HEK293 (cell line): ENCODE measurements around the gene COQ7.

Experiments
- CTCF ChIA-PET: fragments of 350-600 bp; formaldehyde crosslinking; extraction: SDS; loops from one replicate; lab custom pipeline; 2021; ENCODE audit warnings: antibody characterized with exemption; lab: Yijun Ruan, JAX
- POLR2A ChIA-PET: fragments of 300-600 bp; formaldehyde crosslinking; extraction: SDS; loops from one replicate; lab custom pipeline; 2020; ENCODE audit warnings: antibody characterized with exemption, inconsistent platforms; lab: Yijun Ruan, JAX
- H3K27ac ChIP-seq: fragments of 200-500 bp; sonication (Bioruptor generic); 2 replicates; pipeline ENCODE4 v1.5.1; 2014; ENCODE audit warnings: low read depth, low read length, control low read depth, inconsistent platforms; ENCODE audit errors: extremely low read depth
- H3K36me3 ChIP-seq, 2 experiments: fragments of 200-500 bp in 1 of 2; sonication (Bioruptor generic) in 1 of 2; 1 replicate in 1 of 2; 2 replicates in 1 of 2; pipeline ENCODE4 v1.5.1; 2014 to 2017; ENCODE audit warnings: inconsistent platforms in 2 of 2, low read length in 2 of 2; ENCODE audit not compliant: control insufficient read depth in 2 of 2, insufficient read depth in 1 of 2
- H3K4me1 ChIP-seq: fragments of 200-500 bp; sonication (Bioruptor generic); 2 replicates; pipeline ENCODE4 v1.5.1; 2014; ENCODE audit warnings: mild to moderate bottlenecking, low read length, inconsistent platforms; ENCODE audit not compliant: control insufficient read depth, insufficient read depth
- H3K4me3 ChIP-seq: 2 replicates; pipeline ENCODE4 v1.5.1; 2011; ENCODE audit warnings: low read depth, mild to moderate bottlenecking, control low read depth, low read length, moderate library complexity
- H3K9me3 ChIP-seq: fragments of 200-500 bp; sonication (Bioruptor generic); 2 replicates; pipeline ENCODE4 v1.5.1; 2014; ENCODE audit warnings: low read depth, low read length, inconsistent platforms; ENCODE audit not compliant: control insufficient read depth, insufficient read depth
- FEZF1 ChIP-seq: fragments of 450-650 bp; formaldehyde crosslinking; IDR thresholded peaks from 2 replicates; pipeline ENCODE4 v1.5.1; 2016; ENCODE audit warnings: missing biosample characterization, missing genetic modification characterization
- GLIS2 ChIP-seq: fragments of 450-650 bp; formaldehyde crosslinking; IDR thresholded peaks from 2 replicates; pipeline ENCODE4 v1.5.1; 2016; ENCODE audit warnings: missing biosample characterization, missing genetic modification characterization
- KLF8 ChIP-seq: fragments of 450-650 bp; formaldehyde crosslinking; IDR thresholded peaks from 2 replicates; pipeline ENCODE4 v1.5.1; 2016; ENCODE audit warnings: missing biosample characterization, missing genetic modification characterization
- MYNN ChIP-seq: fragments of 450-650 bp; formaldehyde crosslinking; IDR thresholded peaks from 2 replicates; pipeline ENCODE4 v1.5.1; 2016; ENCODE audit warnings: missing biosample characterization, missing genetic modification characterization, borderline replicate concordance
- OSR2 ChIP-seq: fragments of 450-650 bp; formaldehyde crosslinking; IDR thresholded peaks from 2 replicates; pipeline ENCODE4 v1.5.1; 2016; ENCODE audit warnings: missing biosample characterization, missing genetic modification characterization
- SCRT2 ChIP-seq: fragments of 450-650 bp; formaldehyde crosslinking; IDR thresholded peaks from 2 replicates; pipeline ENCODE4 v1.5.1; 2016; ENCODE audit warnings: missing biosample characterization, missing genetic modification characterization
- WT1 ChIP-seq: fragments of 450-650 bp; formaldehyde crosslinking; IDR thresholded peaks from 2 replicates; pipeline ENCODE4 v1.5.1; 2016; ENCODE audit warnings: missing biosample characterization, missing genetic modification characterization
- ZBTB7A ChIP-seq: fragments of 450-650 bp; formaldehyde crosslinking; IDR thresholded peaks from 2 replicates; pipeline ENCODE4 v1.5.1; 2016; ENCODE audit warnings: low read depth, missing biosample characterization, missing genetic modification characterization
- ZEB2 ChIP-seq: fragments of 450-650 bp; formaldehyde crosslinking; IDR thresholded peaks from 2 replicates; pipeline ENCODE4 v1.5.1; 2016; ENCODE audit warnings: missing biosample characterization, missing genetic modification characterization
- ZNF157 ChIP-seq: fragments of 450-650 bp; formaldehyde crosslinking; IDR thresholded peaks from 2 replicates; pipeline ENCODE4 v1.5.1; 2016; ENCODE audit warnings: missing biosample characterization, missing genetic modification characterization
- ZNF24 ChIP-seq: fragments of 450-650 bp; formaldehyde crosslinking; IDR thresholded peaks from 2 replicates; pipeline ENCODE4 v1.5.1; 2016; ENCODE audit warnings: missing biosample characterization, missing genetic modification characterization
- ZNF248 ChIP-seq: fragments of 450-650 bp; formaldehyde crosslinking; IDR thresholded peaks from 2 replicates; pipeline ENCODE4 v1.5.1; 2017; ENCODE audit warnings: missing biosample characterization, missing genetic modification characterization
- ZNF302 ChIP-seq: fragments of 450-650 bp; formaldehyde crosslinking; IDR thresholded peaks from 2 replicates; pipeline ENCODE4 v1.5.1; 2016; ENCODE audit warnings: missing biosample characterization, missing genetic modification characterization, low read depth
- ZNF354C ChIP-seq: fragments of 450-650 bp; formaldehyde crosslinking; IDR thresholded peaks from 2 replicates; pipeline ENCODE4 v1.5.1; 2016; ENCODE audit warnings: missing biosample characterization, missing genetic modification characterization, low read depth, borderline replicate concordance
- ZNF423 ChIP-seq: fragments of 450-650 bp; formaldehyde crosslinking; IDR thresholded peaks from 2 replicates; pipeline ENCODE4 v1.5.1; 2016; ENCODE audit warnings: missing biosample characterization, missing genetic modification characterization
- ZNF501 ChIP-seq: fragments of 450-650 bp; formaldehyde crosslinking; IDR thresholded peaks from 2 replicates; pipeline ENCODE4 v1.5.1; 2016; ENCODE audit warnings: missing biosample characterization, missing genetic modification characterization
- ZNF544 ChIP-seq: fragments of 450-650 bp; formaldehyde crosslinking; IDR thresholded peaks from 2 replicates; pipeline ENCODE4 v1.5.0; 2017; ENCODE audit warnings: missing biosample characterization, missing genetic modification characterization
- ZNF621 ChIP-seq: fragments of 450-650 bp; formaldehyde crosslinking; IDR thresholded peaks from 2 replicates; pipeline ENCODE4 v1.5.1; 2017; ENCODE audit warnings: missing biosample characterization, missing genetic modification characterization
- ZNF664 ChIP-seq: fragments of 450-650 bp; formaldehyde crosslinking; IDR thresholded peaks from 2 replicates; pipeline ENCODE4 v1.5.1; 2016; ENCODE audit warnings: missing biosample characterization, missing genetic modification characterization
- ZNF707 ChIP-seq: fragments of 450-650 bp; formaldehyde crosslinking; IDR thresholded peaks from 2 replicates; pipeline ENCODE4 v1.5.1; 2016; ENCODE audit warnings: missing biosample characterization, missing genetic modification characterization
- ZNF747 ChIP-seq: fragments of 450-650 bp; formaldehyde crosslinking; IDR thresholded peaks from 2 replicates; pipeline ENCODE4 v1.5.1; 2016; ENCODE audit warnings: missing biosample characterization, missing genetic modification characterization
- ZSCAN16 ChIP-seq: fragments of 450-650 bp; formaldehyde crosslinking; IDR thresholded peaks from 2 replicates; pipeline ENCODE4 v1.5.1; 2016; ENCODE audit warnings: missing biosample characterization, missing genetic modification characterization
- TF ChIP-seq, protein P1 (sequence below): fragments of 450-650 bp; formaldehyde crosslinking; IDR thresholded peaks from 2 replicates; pipeline ENCODE4 v1.5.1; 2017; ENCODE audit warnings: missing biosample characterization, missing genetic modification characterization
- TF ChIP-seq, protein P2 (sequence below): fragments of 450-650 bp; IDR thresholded peaks from 2 replicates; pipeline ENCODE4 v1.5.1; 2018; ENCODE audit warnings: missing biosample characterization, mild to moderate bottlenecking, missing genetic modification characterization

Gene COQ7

DNA sequence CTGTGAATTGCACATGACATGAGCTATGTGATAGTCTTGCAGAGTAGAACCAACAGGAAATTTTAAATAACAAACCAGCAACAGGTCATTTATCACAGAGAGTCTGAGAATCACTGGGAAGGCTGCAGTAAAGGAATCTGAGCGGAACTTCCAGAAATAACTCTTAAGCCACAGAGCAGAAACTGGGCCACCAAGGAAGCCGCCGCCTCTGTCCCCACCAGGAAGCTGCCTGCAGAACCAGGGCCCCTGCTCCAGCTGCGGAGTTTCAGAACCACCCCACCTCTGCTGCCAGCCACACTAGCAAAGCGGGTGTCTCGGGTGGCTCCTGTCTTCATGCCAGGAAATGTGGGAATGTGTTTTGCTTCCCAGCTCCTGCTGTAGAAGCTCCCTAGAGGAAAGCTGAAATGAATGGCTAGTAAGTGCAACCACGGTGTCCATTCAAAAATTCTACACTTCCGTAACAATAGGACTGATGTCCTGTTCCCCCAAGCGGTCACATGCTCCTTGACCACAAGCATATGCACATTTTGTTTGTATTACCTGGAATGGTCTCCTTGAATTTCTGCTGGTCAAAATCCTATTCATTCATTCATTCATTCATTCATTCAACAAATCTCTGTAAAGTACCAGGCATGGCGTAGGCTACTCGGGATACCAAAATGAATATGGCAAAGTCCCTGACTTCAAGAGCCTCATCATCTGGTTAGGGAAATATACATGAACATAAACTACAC is 38.6 kb downstream of the COQ7 start:
- TF ChIP-seq ZNF423 (tag by site-specific recombination), result no peak
- peak; percentile 64 for TF ChIP-seq SCRT2 (tag by site-specific recombination)
- peak; percentile 84 for TF ChIP-seq ZNF24 (tag by site-specific recombination)
- TF ChIP-seq, all 188 proteins: peak for 2
- no peak overlapping the region for H3K27ac ChIP-seq
- no peak overlapping the region for H3K4me3 ChIP-seq
- POLR2A ChIA-PET, result no interaction called here
- CTCF ChIA-PET, result no interaction called here
- peaks cover 4% of the 10 kb centered on the region; the same call in 1 of the 2 replicates for H3K4me1 ChIP-seq
- H3K36me3 ChIP-seq, result no peaks in the 10 kb centered on the region
- H3K9me3 ChIP-seq, result no peaks in the 10 kb centered on the region

DNA sequence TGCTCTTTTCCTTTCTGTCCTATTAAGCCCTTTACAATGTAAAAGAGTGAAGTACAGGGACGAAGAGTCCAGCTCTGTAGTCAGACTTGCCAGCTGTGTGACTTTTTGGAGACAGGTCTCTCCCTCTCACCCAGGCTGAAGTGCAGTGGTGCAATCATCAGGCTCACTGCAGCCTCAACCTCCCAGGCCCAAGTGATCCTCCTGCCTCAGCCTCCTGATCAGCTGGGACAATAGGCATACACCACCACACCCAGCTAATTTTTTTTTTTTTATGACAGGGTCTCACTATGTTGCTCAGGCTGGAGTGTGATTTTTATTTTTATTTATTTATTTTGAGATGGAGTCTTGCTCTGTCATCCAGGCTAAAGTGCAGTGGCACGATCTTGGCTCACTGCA is 39.2 kb downstream of the COQ7 start:
- Histone ChIP-seq H3K4me1 (peaks cover 4% of the 10 kb centered on the region; the same call in 1 of the 2 replicates), H3K27ac (no peak overlapping the region), H3K4me3 (no peak overlapping the region), H3K9me3 (no peaks in the 10 kb centered on the region), H3K36me3 (no peaks in the 10 kb centered on the region)
- CTCF ChIA-PET, result no interaction called here
- TF ChIP-seq ZNF747 (no peak), ZSCAN16 (tag by site-specific recombination) (no peak), OSR2 (tag by site-specific recombination) (no peak), ZNF157 (no peak), FEZF1 (tag by site-specific recombination) (no peak), ZBTB7A (tag by site-specific recombination) (no peak), ZNF544 (tag by site-specific recombination) (no peak), GLIS2 (tag by site-specific recombination) (no peak), MYNN (tag by site-specific recombination) (no peak), ZNF707 (tag by site-specific recombination) (no peak), ZEB2 (tag by site-specific recombination) (no peak)
- TF ChIP-seq, protein P1, sequence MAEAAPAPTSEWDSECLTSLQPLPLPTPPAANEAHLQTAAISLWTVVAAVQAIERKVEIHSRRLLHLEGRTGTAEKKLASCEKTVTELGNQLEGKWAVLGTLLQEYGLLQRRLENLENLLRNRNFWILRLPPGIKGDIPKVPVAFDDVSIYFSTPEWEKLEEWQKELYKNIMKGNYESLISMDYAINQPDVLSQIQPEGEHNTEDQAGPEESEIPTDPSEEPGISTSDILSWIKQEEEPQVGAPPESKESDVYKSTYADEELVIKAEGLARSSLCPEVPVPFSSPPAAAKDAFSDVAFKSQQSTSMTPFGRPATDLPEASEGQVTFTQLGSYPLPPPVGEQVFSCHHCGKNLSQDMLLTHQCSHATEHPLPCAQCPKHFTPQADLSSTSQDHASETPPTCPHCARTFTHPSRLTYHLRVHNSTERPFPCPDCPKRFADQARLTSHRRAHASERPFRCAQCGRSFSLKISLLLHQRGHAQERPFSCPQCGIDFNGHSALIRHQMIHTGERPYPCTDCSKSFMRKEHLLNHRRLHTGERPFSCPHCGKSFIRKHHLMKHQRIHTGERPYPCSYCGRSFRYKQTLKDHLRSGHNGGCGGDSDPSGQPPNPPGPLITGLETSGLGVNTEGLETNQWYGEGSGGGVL (tag by site-specific recombination), result no peak
- TF ChIP-seq, protein P2, sequence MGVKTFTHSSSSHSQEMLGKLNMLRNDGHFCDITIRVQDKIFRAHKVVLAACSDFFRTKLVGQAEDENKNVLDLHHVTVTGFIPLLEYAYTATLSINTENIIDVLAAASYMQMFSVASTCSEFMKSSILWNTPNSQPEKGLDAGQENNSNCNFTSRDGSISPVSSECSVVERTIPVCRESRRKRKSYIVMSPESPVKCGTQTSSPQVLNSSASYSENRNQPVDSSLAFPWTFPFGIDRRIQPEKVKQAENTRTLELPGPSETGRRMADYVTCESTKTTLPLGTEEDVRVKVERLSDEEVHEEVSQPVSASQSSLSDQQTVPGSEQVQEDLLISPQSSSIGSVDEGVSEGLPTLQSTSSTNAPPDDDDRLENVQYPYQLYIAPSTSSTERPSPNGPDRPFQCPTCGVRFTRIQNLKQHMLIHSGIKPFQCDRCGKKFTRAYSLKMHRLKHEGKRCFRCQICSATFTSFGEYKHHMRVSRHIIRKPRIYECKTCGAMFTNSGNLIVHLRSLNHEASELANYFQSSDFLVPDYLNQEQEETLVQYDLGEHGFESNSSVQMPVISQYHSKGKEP (tag by site-specific recombination), result no peak
- POLR2A ChIA-PET, result no interaction called here

DNA sequence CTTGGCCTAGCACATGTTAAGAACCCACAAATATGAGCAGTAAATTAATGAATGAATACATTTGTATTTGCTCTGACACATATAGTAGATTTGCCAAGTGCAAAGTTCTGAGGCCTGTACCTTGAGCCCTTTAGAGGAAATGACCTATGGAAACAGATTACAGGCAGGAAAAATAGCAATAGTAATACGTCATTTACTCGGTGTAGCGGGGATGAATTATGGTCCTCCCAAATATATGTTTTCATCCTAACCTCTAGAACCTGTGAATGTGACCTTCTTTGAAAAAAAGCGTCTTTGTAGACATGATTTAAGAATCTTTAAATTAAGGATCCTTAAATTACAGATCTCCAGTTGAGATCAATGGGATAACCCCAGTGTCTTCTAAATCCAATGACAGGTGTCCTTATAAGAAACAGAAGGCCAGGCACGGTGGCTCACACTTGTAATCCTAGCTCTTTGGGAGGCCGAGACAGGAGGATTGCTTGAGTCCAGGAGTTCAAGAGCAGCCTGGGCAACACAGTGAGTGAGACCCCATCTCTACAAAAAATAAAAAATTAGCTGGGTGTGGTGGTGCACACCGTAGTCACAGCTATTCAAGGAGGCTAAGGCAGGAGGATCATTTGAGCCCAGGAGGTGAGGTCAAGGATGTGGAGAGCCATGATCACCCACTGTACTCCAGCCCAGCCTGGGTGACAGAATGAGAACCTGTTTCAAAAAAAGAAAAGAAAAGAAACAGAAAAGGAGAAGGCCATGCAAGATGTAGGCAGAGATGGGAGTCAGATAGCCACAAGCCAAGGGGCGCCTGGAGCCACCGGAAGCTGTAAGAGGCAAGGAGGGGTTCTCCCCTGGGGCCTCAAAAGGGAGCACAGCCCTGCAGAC is 41.2 kb downstream of the COQ7 start:
- Histone ChIP-seq H3K27ac (no peak overlapping the region), H3K4me3 (no peak overlapping the region), H3K9me3 (no peaks in the 10 kb centered on the region), H3K36me3 (no peaks in the 10 kb centered on the region), H3K4me1 (no peaks in the 10 kb centered on the region; the same call in 1 of the 2 replicates)
- ChIA-PET POLR2A (no interaction called here), CTCF (interaction anchor here (0.6 to 1.0 kb wide), 2 partner anchors 22 to 1427 kb away, joined by 3 read pairs; no protein-coding TSS in a partner anchor)
- no peak for TF ChIP-seq ZNF621 (tag by site-specific recombination)
- no peak for TF ChIP-seq WT1
- TF ChIP-seq ZEB2 (tag by site-specific recombination), result no peak
- TF ChIP-seq KLF8 (tag by site-specific recombination), result no peak
- no peak for TF ChIP-seq ZNF248 (tag by site-specific recombination)
- no peak for TF ChIP-seq GLIS2 (tag by site-specific recombination)
- TF ChIP-seq ZNF302 (tag by site-specific recombination), result no peak
- no peak for TF ChIP-seq ZNF501
- TF ChIP-seq FEZF1 (tag by site-specific recombination), result no peak
- TF ChIP-seq ZNF664 (tag by site-specific recombination), result no peak
- no peak for TF ChIP-seq ZNF354C (tag by site-specific recombination)
